Effector memory CD4-positive, alpha-beta T cell (primary cell): ENCODE data around the gene POM121.
"Not testable (repeated sequence)": the region's sequence is repeated elsewhere in the genome, so short reads cannot be mapped to it uniquely, and the experiment has no call there.

ENCODE experiments used
- DNase-seq, 3 donors: peaks; one replicate each; pipeline ENCODE4 v3.0.0-alpha.2; 2020
- H3K27ac ChIP-seq: 2 replicates; pipeline ENCODE4 v1.7.0; 2013; ENCODE audit warnings: mild to moderate bottlenecking, low read length, moderate library complexity; ENCODE audit not compliant: insufficient read depth, poor library complexity, severe bottlenecking
- H3K27me3 ChIP-seq: replicated peaks from 2 replicates; pipeline ENCODE4 v1.7.0; 2013; ENCODE audit warnings: mild to moderate bottlenecking, low read length; ENCODE audit not compliant: insufficient read depth, control insufficient read depth, poor library complexity, severe bottlenecking
- H3K36me3 ChIP-seq: 2 replicates; pipeline ENCODE4 v1.7.0; 2013; ENCODE audit warnings: mild to moderate bottlenecking, low read length, moderate library complexity; ENCODE audit not compliant: control insufficient read depth, insufficient read depth
- H3K4me1 ChIP-seq: 2 replicates; pipeline ENCODE4 v1.7.0; 2013; ENCODE audit warnings: low read length, mild to moderate bottlenecking; ENCODE audit not compliant: control insufficient read depth, insufficient read depth, poor library complexity, severe bottlenecking
- H3K4me3 ChIP-seq: 2 replicates; pipeline ENCODE4 v1.7.0; 2013; ENCODE audit warnings: low read length, low read depth, mild to moderate bottlenecking; ENCODE audit not compliant: insufficient read depth, poor library complexity, severe bottlenecking
- H3K9me3 ChIP-seq: 2 replicates; pipeline ENCODE4 v1.7.0; 2013; ENCODE audit warnings: mild to moderate bottlenecking, low read length, moderate library complexity; ENCODE audit not compliant: control insufficient read depth

The POM121 gene

DNA sequence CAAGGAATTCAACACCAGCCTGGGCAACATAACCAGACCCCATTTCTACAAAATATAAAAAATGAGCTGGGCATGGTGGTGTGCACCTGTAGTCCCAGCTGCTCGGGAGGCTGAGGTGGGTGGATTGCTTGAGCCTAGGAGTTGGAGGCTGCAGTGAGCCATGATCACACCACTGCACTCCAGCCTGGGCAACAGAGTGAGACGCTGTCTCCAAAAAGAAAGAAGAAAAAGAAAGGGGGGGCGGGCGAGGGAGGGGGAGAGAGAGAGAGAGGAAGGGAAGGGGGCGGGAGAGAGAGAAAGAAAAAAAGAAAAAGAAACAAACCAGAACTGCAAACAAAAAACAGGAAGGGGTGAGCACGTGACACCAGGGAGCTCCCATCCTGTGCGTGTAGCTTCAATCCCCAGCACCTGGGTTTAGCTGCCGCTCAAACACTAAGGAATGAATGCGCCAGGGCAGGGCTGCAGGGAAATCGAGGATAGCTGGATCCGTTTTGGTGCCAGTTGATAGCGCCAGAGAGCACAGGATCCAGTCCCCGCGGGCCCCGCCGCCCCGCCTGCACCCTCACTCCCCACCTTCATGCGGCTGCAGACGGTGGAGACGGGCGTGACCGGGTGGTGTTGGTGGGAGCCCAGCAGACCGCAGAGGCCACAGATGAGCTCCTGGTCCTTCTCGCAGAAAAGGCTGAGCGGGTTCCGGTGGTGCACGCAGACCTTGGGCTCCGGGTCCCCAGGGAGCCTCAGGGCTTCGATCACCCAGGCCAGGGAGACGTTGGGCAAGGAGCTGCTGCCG, 40.5 kb downstream of the POM121 start:
- H3K27ac ChIP-seq, H3K4me3 ChIP-seq, H3K9me3 ChIP-seq, DNase-seq, H3K27me3 ChIP-seq, H3K4me1 ChIP-seq, H3K36me3 ChIP-seq: not testable (repeated sequence)

DNA sequence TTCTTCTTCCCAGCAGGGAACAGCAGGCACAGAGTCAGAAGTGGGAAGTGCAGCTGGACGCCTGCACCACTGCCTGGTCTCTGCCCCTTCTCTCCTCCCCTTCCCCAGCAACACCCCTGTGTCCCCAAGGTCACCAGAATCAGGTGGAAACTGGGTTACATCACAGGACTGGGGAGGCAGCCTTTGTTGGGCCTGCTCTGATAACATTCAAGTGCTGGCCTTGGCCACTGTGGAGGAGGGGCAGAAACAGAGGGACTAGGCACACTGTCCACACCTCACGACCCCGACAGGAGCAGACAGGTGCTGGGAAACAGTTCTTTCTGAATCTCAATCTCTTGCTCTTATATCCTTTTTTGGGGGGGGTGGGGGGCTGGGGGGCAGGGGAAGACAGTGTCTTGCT, 42.0 kb downstream of the POM121 start:
- H3K36me3 ChIP-seq, DNase-seq, H3K27me3 ChIP-seq, H3K9me3 ChIP-seq, H3K4me1 ChIP-seq, H3K27ac ChIP-seq, H3K4me3 ChIP-seq: not testable (repeated sequence)

- DNase-seq, H3K27ac ChIP-seq, H3K4me3 ChIP-seq, H3K4me1 ChIP-seq, H3K36me3 ChIP-seq, H3K27me3 ChIP-seq, H3K9me3 ChIP-seq: not testable (repeated sequence)
These were observed 44.2 kb downstream of the POM121 start, which contains the start of gene TRIM74 for GRCh38 chr7:72968980-72969516. Gene TRIM74, minus strand, starts transcription at chr7:72969466. Its CDS starts 3,309 bp downstream, at chr7:72966157.

DNA sequence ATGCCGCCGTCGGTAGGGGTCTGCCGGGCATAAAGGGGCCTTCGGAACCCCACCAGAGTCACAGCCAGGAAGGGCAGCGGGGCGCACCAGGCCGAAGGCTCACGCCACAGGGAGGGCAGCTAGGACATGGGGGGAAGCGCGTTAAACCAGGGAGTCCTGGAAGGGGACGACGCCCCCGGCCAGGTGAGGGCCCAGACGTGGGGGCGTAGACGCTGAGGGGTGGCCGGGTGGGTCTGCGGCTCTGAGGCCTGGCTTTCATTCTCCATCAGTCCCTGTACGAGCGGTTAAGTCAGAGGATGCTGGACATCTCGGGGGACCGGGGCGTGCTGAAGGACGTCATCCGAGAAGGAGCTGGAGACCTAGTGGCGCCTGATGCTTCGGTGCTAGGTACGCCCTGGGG, 44.8 kb downstream of the POM121 start:
- not testable (repeated sequence) for H3K27me3 ChIP-seq, H3K9me3 ChIP-seq, H3K4me3 ChIP-seq, DNase-seq, H3K36me3 ChIP-seq, H3K4me1 ChIP-seq, H3K27ac ChIP-seq

- not testable (repeated sequence) for DNase-seq, H3K27ac ChIP-seq, H3K27me3 ChIP-seq, H3K36me3 ChIP-seq, H3K4me3 ChIP-seq, H3K9me3 ChIP-seq, H3K4me1 ChIP-seq
These were observed 46.6 kb downstream of the POM121 start for GRCh38 chr7:72971505-72971904.

DNA sequence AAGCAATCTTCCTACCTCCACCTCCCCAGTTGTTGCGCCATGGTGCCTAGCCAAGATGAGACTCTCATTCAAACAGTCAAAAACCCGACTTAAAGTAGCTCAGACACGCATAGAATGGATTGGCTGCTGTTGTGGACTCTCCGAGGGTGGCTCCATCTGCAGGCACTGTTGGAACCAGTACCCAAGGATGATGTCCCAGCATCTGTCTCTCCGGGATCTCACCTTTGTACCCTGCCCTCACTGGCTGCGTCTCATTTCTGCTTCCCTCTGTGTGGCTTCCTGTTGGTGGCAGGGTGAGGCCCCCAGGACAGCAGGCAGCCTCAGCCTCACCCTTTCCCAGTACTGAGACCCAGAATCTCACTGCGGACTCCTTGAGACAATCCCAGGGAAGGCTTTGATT, 49.9 kb downstream of the POM121 start:
- H3K9me3 ChIP-seq, H3K36me3 ChIP-seq, H3K27me3 ChIP-seq, DNase-seq, H3K4me1 ChIP-seq, H3K27ac ChIP-seq, H3K4me3 ChIP-seq: not testable (repeated sequence)

- H3K4me3 ChIP-seq, H3K27ac ChIP-seq, H3K27me3 ChIP-seq, H3K9me3 ChIP-seq, H3K36me3 ChIP-seq, DNase-seq, H3K4me1 ChIP-seq: not testable (repeated sequence)
These were observed 50.9 kb downstream of the POM121 start for GRCh38 chr7:72975656-72976286.

DNA sequence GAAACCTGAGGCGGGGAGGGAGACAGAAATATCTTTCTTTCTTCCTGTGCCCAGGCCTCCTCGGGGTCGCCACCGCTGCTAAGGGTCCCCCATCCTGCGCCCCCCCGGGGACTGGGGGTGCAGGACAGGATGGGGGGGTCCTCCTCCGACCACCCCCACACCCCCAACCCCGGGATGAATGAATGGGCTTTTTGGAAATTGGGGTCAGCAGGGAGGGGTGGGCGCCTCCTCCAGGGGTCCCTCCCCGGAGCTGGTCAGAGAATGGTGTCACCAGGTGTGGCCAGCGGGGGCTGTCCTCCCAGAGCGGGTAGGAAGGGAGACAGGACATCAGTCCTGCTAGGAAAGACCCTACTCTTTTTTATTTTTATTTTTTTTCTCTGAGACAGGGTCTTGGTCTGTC, 51.5 kb downstream of the POM121 start:
- H3K27ac ChIP-seq, H3K36me3 ChIP-seq, H3K9me3 ChIP-seq, H3K4me3 ChIP-seq, H3K27me3 ChIP-seq, H3K4me1 ChIP-seq, DNase-seq: not testable (repeated sequence)

DNA sequence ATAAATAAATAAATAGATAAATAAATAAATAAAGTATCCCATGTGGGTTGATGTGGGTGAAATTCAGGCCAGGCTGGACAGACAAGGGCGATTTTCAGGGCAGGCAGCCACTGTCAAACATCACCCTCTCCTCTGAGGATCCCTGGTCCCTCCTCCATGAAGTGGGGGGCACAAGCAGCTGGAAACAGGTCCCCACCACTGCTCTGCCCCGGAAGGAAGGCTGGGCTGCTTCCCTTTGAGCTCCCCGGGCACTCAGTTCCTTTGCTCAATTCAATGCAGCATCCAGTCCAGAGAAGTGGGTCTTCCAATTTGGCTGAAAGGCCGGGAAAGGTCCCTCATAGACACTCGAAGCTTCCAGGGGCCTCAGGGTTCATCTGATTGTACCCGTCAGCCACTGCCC, 55.5 kb downstream of the POM121 start:
- H3K36me3 ChIP-seq, H3K27me3 ChIP-seq, H3K4me3 ChIP-seq, H3K9me3 ChIP-seq, H3K4me1 ChIP-seq, DNase-seq, H3K27ac ChIP-seq: not testable (repeated sequence)

- not testable (repeated sequence) for H3K27me3 ChIP-seq, DNase-seq, H3K36me3 ChIP-seq, H3K4me1 ChIP-seq, H3K9me3 ChIP-seq, H3K27ac ChIP-seq, H3K4me3 ChIP-seq
These were observed 57.2 kb downstream of the POM121 start for GRCh38 chr7:72982084-72982483.
